Measurements from ENCODE around the gene DAB2.

DNA sequence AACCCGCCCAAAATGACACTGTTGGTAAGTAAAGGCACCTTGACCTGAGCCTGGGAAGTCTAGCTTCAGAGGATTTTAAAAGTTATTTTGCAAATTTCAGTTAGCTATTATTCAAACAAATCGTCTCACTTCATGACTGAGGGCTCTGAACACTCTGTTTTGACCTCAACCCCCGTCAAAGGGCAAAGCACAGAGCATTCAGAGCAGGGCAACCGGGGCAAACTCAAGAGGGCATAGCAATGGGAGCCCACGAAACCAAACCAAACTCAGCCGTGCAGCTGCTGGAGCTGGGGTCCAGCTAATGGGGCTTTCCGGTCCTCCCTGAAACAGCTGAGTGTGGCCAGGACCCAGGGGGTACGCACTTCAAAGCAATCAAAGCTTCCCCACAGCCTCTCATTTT, 62.1 kb downstream of the DAB2 start:
- TF ChIP-seq, protein P1, sequence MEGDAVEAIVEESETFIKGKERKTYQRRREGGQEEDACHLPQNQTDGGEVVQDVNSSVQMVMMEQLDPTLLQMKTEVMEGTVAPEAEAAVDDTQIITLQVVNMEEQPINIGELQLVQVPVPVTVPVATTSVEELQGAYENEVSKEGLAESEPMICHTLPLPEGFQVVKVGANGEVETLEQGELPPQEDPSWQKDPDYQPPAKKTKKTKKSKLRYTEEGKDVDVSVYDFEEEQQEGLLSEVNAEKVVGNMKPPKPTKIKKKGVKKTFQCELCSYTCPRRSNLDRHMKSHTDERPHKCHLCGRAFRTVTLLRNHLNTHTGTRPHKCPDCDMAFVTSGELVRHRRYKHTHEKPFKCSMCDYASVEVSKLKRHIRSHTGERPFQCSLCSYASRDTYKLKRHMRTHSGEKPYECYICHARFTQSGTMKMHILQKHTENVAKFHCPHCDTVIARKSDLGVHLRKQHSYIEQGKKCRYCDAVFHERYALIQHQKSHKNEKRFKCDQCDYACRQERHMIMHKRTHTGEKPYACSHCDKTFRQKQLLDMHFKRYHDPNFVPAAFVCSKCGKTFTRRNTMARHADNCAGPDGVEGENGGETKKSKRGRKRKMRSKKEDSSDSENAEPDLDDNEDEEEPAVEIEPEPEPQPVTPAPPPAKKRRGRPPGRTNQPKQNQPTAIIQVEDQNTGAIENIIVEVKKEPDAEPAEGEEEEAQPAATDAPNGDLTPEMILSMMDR (conservative IDR thresholded peaks at IDR 0.05 in 1 of 2, IDR thresholded peaks at IDR 0.05 in 1 of 2; ENCODE audit: low read depth in 1 of 2, low read length in 2 of 2), result no peak
- TF ChIP-seq EZH2 (IDR thresholded peaks at IDR 0.05; ENCODE audit: low read length, missing control alignments), result no peak

All from fibroblast of lung (primary cell).